Endometrial microvascular endothelial cells (primary cell): ENCODE data around the gene TFDP2. TPM values are rescaled to one million over a fixed set of nuclear protein-coding genes. Genes with fewer than 3 reads are reported as not detected.
"Not testable (repeated sequence)": the region's sequence is repeated elsewhere in the genome, so short reads cannot be mapped to it uniquely, and the experiment has no call there.

Experiments used
- in situ Hi-C: cut with HindIII; loops from 2 replicates; pipeline ENCODE4 v1.10.0; 2017; ENCODE audit warnings: low sequenced_read_pairs, low pct_unique_long_range_greater_than_20kb; ENCODE audit errors: inconsistent ontology term
- total RNA-seq: library from RNA; depleted of rRNA; stranded (reverse); fragments of >200 nt; gene quantifications from one replicate; pipeline ENCODE4 v1.2.3, GENCODE V29; 2015; ENCODE audit errors: inconsistent ontology term

TFDP2 gene, protein sequence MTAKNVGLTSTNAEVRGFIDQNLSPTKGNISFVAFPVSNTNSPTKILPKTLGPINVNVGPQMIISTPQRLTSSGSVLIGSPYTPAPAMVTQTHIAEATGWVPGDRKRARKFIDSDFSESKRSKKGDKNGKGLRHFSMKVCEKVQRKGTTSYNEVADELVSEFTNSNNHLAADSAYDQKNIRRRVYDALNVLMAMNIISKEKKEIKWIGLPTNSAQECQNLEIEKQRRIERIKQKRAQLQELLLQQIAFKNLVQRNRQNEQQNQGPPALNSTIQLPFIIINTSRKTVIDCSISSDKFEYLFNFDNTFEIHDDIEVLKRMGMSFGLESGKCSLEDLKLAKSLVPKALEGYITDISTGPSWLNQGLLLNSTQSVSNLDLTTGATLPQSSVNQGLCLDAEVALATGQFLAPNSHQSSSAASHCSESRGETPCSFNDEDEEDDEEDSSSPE
- total RNA-seq, result 16.1 TPM

DNA sequence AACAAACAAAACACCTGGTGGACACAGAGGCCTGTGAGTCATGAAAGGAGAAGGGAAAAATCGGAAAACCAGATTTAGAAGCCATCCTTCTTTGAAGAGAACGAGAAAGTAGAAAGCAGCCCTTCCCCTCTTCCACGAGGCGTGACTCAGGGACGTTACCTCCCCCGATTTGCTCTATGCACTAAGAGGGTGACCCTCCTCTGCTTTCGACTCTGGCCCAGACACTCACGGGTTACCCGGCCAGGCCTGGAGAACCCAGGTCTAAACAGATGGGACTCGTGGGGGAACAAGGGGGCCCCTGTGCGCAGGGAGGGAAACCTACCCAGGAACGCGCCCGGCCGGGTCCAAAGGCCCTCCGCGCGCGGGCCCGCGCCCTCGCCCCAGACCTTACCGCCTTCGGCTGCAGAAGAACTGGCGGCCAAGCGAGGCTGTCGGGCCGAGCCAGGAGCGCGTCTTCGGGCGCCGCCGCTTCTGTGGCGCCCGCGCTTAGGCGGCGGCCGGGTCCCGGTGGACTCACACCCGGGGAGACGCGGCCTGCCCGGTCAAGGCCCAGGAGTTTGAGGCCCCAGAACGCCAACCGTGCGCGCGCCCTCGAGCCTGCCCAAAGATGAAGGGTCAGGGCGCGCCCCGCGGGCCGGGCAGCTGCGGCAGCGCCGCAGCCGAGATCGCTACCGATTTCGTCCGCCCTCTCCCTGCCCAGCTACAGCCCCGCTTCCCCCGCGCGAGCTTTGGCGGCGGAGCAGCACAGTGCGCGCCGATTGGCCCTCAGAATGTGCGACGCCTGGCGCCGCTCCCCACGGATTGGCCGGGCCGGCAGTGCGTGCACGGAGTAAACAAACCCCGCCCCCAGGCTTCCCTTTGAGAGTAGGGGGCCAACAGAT, at the start of gene TFDP2:
Gene TFDP2, minus strand, starts transcription at position 753 of the 881 bp plus-strand sequence. CDS start 47,795 bp downstream, outside the sequence.
- in situ Hi-C loops, result no loop called here

DNA sequence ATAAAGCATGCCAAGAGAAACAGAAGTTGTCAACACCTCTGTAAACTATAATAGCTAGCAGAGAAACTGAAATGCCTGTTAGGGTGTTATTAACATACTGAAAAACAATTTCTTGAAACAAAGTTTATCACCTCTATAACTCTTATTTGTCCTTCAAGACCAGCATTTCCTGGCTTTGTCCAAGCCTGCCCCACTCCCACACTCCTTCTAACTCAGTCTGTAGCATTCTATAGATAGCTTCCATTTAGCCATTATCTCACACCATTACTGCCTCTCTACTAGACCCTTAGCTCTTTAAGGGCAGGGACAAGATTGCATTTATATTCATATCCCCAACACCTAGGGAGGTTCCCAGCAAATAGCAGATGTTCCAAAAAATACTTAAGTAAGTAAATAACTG, 39.5 kb upstream of the TFDP2 start:
- in situ Hi-C loops, result no loop called here

DNA sequence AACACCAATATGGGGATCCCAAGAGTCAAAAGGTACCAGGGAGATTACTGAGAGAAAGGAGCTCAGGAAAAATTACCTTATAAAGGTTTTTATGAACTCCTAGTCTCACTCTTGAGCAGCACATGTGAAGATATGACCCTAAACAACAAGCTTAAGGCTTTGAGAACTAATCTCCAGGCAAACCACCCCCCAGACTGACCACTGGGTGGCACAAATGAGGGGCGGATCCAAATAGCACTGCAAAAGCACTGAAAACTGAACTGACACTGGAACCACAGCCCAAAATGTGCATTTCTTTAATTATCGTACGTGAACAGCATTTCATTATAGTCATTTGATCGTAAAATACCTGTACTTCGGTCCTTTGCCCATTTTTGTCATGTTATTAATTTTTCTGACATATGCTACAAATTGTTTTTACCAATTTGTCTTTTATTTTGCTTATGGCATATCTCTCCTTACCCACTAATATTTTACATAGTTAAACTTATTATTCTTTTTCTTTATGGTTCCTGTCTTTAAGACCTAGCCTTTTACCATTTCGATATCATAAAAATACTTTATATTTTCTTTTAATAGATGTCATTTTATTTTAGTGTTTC, 31.5 kb upstream of the TFDP2 start:
- in situ Hi-C loops, result no loop called here

DNA sequence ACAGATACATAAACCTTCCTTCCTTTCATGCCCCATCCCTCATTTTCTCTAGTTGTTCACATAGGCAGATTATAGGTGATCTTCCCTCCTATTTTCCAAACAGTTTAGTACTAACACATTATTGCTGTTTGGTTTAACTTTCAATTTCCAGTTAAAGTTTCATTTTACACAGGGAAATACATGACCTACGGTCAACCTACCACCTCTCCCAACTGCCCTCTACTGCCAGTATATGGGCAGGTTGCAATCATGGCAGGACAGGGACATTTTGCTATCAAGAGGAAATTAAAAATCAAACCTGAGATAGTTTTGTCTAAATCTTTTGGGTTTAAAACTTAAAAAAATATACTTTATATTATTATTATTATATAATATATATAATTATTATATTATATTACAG, 26.1 kb upstream of the TFDP2 start:
- in situ Hi-C loops, result no loop called here

DNA sequence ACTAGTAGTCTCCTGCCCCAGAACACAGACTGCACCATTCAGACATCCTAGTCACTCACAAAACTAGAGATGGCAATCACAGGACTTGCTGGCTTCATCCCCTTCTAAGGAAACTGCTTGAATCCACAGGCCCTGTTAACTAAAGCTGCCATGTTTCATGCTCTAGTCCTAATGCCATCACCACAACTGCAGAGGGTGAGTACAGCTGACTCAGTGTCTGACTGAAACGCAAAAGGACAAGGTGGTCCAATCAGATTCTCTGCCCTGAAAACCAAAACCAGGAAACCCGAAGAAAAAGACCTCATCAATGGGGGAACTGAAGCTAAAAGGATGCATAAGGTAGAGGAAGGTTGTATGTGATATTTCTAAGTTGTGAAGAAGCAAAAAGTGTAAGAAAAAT, 25.2 kb upstream of the TFDP2 start:
- in situ Hi-C loops, result no loop called here

DNA sequence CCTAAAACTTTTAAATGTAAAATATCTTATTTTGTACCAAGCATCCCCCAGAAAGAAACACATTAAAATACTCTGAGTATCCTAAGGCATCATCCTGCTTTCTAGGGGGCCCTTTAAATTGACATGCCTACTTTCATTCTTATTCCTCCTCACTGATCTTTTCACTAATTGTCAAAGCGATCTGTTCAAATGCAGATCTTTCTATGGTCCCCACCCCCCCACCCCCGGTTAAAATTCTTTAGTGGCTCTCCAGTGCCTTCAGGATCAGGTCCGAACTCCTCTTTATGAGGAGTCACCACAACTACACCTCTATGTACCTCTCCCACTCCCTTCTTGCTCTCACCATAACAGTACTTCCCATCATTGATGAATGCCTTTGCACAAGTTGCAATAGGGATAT, 19.2 kb upstream of the TFDP2 start:
- in situ Hi-C loops, result no loop called here

DNA sequence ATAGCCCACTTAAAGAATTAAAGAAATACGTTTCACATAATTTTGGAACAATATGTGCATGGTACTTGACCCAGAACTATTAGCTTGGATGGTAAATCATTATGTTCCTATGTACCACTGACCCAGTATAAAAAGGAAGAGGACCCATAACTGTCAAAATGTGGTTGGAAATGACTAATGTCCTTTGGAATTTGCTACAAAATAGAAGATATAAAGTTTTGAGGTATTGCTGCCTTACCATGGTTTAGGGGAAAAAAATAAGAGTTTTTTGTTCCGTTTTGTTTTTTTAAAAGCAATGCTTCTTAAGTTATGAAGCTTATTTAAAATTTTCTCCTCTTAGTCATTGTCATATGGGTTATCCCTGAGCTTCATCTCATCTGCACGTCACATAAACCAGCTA, 15.8 kb upstream of the TFDP2 start:
- in situ Hi-C loops, result no loop called here

DNA sequence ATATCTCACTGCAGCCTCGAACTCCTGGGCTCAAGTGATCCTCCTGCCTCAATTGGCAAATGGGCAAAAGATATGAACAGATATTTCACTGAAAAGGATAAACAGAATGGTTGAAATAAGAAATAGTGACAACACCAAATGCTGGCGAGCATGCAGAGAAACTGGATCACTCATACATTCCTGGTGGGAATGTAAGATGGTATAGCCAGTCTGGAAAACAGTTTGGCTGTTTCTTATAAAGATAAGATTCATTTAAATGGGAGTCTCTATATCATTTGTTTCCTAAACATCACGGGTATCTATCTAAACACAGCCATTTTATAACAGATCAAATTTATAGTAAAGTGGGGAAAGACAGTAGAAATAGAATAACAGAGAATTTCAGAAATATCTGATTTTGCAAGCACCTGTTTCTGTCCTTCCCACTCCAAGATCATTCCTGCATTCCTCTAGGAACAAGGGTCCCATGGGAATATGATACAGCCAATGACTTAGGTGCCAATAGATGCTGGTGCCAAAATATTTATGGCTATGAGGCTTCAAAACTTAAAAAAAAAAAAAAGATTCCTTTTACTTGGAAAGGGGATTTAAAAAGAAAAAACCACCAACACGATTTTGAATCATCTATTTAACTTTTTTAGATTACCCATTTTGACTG, 9.9 kb upstream of the TFDP2 start:
- in situ Hi-C loops, result no loop called here

DNA sequence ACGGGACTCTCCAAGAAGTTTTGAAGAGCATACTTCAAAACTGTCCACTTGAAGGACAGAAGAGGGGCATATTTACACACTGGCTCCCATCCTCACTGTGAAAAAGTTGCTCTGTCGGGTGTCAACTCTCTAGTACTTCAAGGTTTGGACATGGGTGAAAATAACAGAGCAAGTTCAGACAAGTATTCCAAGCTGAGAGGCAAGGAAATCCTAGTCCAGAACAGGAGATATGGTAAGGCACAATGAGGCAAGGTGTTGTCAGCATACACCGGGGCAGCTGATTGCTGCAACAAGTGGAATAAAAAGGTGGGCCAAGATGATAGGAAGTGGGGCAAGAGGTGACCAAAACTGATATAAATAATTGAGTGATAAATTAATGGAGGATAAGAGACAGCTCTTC, 4.8 kb upstream of the TFDP2 start:
- in situ Hi-C loops, result no loop called here

DNA sequence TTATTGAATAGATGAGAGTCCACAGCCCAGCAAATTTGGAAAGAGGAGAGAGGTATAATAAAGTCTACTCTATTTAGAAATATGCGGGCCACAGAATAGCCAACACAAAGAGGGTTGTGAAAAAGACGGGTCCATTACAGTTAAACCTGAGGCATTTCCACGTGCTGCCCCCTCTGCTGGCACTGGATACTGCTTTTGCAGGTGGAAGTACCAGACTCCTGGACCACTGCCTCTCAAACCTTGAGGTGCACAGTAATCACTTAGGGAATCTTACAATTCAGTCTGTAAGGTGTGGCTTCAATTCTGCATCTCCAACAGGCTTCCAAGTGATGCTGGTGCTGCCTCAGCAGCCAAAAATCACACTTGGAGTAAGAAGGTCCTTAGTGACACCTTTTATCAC, 3.0 kb upstream of the TFDP2 start:
- in situ Hi-C loops, result no loop called here

DNA sequence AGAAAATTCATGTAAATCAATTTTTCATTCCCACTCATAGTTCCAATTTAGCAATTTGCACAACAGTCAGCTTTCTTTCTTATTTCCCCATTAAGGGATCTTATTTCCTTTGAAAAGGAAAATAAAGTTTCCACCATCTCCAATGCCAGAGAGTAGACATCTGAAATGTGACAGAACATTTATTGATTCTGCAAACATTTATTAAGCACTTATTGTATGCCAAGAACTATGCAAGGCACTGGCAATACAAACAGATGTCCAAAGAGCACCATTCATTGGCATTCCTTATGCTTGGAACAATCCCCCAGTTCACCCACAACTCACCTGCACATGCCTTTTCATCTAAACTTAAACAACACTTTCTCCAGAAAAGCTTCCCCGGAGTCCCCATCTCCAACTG, 2.5 kb upstream of the TFDP2 start:
- in situ Hi-C loops, result no loop called here

DNA sequence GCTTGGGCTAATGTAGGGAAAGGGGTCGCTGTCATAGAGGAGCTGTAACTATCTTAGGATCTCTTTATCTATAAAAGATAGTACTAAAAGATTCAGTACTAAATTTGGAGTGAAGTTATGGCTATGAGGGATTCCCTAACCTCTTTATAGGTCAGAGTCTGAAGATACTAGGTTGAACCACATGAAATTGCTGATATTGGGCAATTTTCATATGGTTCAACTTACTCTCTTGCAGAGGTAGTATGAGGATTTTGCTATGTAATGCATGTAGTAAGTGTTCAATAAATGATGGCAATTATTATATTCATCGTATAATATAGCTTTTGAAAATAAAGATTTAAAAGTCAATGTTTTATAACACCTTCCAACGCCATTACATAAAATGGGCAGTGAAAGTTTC, 1.9 kb upstream of the TFDP2 start:
- in situ Hi-C loops, result no loop called here

DNA sequence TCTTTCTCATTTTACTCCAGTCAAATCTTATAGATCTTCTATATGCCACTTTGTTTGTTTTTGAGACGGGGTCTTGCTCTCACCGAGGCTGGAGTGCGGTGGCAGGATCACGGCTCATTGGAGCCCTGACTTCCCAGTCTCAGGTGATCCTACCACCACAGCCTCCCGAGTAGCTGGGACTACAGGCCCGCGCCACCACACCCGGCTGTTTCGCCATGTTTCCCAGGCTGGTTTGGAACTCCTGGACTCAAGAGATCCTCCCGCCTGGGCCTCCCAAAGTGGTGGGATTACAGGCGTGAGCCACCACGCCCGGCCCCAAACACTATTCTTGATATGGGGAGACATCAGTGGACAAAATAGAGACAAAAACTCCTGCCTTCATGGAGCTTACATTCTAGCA, 927 bp upstream of the TFDP2 start:
- in situ Hi-C loops, result no loop called here

DNA sequence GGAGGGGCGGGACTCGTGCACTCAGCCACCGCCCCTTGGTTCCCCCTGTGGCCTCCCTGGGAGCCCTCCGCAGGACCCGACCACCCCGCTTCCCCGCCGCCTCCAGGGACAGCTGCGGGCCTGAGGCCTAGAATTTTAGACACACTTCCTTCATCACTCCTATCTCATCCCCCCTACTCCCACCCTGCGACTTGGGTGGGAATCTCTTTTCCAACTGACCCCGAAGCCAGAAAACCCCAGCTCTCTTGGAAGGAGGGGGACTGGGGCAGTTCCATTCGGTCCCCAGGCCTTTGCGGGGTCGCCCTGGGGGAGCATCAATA, 289 bp upstream of the TFDP2 start:
- in situ Hi-C loops, result no loop called here

DNA sequence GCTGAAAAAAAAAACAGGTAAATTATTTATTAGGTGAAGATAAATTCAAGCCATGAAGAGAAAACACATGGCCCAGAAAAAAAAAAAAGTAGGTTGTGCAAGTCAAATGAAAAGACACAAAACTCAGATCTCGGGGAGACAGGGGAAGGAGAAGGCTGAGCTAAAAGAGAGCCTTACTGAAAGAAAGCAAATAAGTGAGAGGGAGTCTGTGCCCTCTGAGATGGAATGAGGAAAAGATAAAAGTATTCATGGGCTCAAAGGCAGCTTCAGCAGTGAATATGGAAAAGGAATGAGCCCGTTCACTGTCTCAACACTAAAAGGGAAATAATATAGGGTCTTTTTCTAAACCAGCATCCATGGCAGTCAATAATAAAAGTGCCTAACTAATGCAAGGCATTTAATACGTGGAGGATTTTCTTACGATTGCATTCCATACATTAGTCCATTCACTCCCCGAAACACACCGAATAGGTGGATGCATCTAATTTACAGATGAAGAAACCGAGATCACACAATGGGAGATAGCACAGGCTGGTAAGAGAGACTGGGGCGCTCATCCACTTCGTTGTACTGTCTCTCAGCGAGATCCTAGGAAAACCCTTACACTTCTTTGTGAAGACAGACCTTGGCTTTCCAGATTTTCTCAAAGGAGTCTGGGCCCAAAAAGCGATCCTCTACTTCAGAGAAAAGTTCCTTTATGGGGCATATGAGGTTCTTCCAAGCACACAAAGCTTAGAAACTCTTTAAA, 1.1 kb downstream of the TFDP2 start:
- in situ Hi-C loops, result no loop called here

DNA sequence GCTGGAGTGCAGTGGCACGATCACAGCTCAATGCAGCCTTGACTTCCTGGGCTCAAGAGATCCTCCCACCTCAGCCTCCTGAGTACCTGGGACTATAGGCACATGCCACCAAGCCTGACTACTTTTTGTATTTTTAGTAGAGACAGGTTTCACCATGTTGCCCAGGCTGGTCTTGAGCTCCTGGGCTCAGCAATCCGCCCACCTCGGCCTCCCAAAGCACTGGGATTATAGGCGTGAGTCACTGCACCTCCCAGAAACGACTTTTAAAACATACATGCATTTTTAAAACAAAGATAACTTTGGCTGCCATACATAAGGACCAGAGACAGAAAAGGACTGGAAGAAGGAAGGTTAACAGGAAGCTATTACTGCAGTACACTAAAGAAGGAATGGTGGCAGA, 4.8 kb downstream of the TFDP2 start:
- in situ Hi-C loops, result not testable (repeated sequence)

DNA sequence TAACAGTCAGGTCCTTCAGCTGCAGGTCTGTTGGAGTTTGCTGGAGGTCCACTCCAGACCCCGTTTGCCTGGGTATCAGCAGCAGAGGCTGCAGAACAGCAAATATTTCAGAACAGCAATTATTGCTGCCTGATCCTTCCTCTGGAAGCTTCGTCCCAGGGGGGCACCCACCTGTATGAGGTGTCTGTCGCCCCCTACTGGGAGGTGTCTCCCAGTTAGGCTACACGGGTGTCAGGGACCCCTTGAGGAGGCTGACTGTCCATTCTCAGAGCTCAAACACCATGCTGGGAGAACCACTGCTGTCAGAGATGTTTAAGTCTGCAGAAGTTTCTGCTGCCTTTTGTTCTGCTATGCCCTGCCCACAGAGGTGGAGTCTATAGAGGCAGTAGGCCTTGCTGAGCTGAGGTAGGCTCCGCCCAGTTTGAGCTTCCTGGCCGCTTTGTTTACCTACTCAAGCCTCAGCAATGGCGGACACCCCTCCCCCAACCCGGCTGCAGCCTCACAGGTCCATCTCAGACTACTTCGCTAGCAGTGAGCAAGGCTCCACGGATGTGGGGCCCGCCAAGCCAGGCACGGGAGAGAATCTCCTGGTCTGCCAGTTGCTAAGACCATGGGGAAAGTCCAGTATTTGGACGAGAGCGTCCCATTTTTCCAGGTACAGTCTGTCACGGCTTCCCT, 8.6 kb downstream of the TFDP2 start:
- in situ Hi-C loops, result not testable (repeated sequence)

DNA sequence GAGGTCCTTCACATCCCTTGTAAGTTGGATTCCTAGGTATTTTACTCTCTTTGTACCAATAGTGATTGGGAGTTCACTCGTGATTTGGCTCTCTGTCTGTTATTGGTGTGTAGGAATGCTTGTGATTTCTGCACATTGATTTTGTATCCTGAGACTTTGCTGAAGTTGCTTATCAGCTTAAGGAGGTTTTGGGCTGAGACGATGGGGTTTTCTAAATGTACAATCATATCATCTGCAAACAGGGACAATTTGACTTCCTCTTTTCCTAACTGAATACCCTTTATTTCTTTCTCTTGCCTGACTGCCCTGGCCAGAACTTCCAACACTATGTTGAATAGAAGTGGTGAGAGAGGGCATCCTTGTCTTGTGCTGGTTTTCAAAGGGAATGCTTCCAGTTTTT, 12.3 kb downstream of the TFDP2 start:
- in situ Hi-C loops, result not testable (repeated sequence)
